GM19372 (cell line): ENCODE measurements around the gene GSC.
"Not testable (repeated sequence)": the region's sequence is repeated elsewhere in the genome, so short reads cannot be mapped to it uniquely, and the experiment has no call there.

Source experiments
- ATAC-seq: cut with Tn5 transposase; IDR thresholded peaks from one replicate; pipeline ENCODE4 v1.9.1; 2021; ENCODE audit warnings: mild to moderate bottlenecking, low read depth, moderate library complexity; ENCODE audit not compliant: unreplicated experiment

Gene GSC

DNA sequence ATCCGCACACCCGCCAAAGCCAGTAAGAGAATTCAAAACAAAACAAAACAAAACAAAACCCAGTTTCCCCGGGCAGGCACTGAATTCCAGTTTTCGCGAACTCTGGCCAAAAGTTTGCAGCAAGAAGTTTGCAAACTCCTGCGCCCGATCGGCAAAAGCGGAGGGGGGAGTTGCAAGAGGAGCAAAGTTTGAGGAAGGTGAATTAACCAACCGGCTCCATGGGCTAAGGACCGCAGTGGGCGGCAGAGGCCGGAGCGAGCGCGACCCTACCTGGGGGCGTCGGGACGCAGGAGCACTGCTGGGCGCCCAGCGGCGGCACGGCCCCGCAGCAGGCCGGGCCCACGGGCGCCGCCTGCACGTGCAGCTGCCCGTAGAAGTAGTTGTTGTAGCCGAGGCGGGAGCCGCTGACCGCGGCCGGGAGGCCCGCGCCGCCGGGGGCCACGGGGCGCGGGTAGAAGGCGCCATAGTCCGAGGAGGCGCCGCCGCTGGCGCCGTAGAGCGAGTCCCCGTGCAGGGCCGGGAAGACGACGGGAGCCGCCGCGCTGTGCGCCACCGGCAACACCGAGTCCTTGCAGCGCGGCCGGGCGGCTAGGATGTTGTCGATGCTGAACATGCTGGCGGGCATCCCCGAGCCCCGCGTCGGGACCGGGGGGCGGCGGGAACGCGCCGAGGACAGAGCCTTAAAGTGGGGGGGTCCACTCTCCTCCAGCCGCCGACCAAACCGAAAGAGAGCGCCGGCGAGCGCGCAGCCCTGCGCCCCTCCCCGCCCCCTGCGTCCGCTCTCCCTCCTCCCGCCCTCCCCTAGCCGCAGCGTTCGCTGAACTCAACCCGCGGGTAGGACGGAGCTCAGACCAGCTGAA, at the start of gene GSC:
Gene GSC, minus strand, starts transcription at position 723 of the 860 bp plus-strand sequence. Its CDS starts 98 bp downstream, at position 625.
- no peak for ATAC-seq

DNA sequence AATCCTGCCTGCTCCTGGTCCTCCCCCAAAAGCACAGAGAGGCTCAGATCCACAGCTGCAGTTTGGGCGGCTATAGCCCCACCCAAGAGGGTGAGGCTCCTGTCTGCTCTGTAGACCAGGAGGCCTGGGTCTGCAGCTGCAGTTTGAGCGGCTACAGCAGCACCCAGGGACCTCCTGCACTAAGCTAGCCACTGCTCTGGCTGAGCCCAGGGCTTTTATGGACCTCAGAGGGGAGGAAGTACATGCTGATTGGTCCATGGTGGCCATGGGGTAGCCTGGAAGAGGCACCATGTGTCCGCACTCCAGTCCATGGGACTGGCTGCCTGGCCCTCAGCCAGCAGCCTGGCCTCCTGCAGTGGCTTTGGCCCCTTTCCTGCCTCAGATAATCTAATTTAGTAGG, 49.6 kb upstream of the GSC start:
- ATAC-seq, result no peak

DNA sequence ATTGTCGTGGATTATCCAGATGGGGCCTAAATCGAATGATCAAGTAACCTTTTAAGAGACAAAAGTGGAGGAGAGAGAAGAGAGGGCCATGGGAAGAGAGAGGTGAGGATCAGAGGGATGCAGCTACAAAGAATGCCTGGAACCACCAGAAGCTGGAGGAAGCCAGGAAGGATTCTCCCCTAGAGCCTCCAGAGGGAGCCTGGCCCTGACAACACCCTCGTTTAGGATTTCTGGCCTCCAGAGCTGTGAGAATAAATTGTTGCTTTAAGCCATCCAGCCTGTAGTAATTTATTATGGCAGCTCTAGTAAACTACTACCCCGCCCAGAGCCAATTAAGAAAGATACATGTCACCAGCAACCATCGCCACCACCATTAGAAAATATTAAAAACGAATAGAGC, 46.2 kb upstream of the GSC start:
- no peak for ATAC-seq

DNA sequence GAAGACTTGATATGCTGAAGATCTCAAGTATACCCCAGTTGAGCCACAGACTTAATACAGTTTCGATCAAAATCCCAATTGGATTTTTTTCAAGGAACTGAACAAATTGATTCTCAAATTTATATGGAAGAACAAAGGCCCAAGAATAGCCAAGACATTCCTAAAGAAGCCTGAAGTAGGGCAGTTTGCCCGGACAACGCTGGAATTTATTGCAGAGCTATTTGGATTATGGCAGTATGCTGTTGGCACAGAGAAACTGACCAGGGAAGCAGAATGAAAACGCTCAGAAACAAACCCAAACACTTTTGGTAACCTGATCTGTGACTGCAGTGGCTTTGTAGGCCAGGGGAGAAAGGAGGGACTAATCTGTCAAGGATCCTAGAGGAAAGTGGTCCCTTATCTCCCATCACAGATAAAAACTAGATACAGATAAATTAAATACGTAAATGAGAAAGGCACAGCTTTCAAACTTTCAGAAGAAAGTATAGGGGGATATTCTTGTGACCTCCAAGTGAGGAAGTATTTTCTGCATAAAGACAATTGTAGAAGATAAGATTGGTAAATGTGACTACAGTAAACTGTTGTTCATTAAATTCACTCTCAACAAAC, 35.9 kb upstream of the GSC start:
- ATAC-seq, result no peak

DNA sequence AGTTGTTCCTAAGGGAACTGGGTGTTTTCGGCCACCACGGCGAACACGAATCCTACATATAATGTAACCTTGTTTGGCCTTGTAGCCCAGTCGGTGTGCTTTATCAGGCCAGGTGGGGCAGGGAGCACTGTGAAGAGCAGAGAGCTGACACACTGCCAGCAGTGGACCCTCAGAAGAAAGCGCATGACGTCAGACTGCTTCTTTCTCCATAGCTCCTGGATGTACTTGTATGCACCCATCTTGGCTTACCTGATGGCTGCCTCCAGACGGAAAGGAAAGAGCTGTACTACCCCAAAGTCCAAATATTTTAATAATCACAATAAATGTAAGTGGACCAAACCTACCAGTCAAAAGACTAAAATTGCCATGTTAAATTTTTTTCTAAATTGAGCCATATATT, 31.3 kb upstream of the GSC start:
- ATAC-seq, result no peak

DNA sequence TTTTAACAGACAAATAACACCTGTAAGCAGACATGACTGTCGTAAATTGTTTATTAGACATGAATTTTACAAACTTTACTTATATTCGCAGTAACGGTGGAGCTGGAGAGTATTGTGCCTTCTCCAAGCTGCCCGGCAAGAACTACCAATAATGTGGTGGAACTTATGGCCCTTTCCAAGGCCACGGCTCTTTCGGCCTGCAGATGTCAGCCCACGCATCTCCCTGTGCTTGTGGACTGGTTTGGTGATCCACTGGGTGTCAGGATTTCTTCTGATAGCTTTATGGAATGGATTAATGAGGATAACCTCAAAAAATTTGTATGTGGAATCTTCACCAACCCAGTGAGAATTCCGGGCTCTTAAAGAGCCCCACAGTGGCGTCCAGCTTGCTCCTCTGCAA, 30.9 kb upstream of the GSC start:
- not testable (repeated sequence) for ATAC-seq

DNA sequence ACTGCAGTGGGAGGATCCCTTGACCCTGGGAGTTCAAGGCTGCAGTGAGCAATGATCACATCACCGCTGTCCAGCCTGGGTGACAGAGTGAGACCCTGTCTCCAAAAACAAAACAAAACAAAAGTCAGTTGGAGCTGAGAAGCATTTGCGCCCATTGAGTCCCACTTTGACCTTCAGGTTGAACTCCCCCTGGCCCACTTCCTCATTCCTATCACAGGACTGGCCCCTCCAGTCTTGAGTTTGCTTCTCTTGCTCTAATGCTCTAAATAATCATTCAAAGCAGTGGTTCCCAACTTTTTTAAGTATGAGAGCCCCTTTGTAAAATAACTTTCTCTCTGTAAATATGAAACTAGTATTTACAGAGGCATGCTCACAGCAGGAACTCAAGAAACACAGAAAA, 28.0 kb upstream of the GSC start:
- ATAC-seq, result no peak

DNA sequence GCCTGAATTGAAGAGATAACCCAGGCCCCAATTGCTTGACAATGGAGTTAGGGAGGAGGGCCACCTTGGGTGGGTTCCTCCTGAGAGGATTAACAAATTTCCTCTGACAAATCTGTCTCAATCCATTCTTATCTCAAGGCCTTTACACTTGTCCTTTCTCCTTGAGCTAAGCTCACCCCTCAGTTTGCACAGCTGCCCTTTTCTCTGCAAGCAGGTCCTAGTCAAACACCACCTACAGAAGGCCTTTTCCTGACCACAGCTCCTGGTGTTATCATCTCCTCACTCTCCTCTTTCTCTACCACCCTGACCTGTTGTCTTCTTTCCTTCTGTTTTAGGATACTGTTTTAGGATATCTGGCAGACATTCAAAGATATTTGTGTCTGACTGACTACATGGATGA, 26.4 kb upstream of the GSC start:
- no peak for ATAC-seq

DNA sequence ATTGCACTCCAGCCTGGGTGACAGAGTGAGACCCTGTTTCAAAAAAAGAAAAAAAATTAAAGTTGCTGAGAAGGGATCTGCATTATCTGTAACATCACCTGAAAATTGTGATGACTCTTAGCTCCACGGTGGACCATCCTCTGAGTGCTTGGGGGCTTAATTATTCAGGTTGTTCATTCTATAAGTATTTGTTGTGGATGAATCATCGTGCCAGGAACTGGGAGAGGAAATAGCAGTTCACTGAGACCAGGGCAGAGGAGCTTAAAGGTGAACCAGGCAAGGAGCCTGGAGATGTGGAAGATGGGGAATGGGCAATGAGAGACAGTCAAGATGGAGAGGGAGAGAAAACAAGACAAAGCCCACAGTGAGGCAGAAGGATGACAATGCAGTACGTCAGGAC, 25.5 kb upstream of the GSC start:
- ATAC-seq, result no peak

DNA sequence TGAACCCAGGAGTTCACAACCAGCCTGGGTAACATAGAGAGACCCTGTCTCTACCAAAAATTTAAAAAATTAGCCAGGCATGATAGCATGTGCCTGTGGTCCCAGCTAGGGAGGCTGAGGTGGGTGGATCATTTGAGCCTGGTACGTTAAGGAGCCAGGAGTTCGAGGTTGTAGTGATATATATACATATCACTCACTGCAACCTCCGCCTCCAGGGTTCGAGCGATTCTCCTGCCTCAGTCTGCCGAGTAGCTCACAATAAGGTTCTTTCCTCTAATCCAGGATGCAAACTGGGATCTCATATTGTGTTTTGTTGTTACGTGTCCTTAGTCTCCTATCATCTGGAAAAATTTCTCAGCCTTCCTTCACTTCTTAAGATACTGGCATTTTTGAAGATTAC, 24.0 kb upstream of the GSC start:
- no peak for ATAC-seq

DNA sequence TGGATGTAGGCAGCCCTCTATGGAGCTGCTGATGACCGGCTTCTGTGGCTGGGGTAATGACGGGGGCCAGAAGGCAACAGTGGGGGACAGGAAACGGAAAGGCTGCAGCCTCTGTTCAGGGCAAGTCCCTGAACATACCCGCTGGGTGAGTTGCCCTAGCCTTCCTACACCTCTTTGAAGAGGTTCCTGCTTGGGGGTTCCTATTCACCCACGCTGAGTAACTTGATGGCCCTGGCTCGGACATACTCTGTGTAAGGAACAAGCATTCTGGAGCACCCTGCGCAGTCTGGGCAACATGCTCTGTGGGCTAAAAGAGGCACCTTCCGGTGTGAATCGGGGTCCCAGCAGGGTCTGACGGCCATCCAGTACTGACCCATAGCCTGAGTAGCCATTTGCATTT, 17.7 kb upstream of the GSC start:
- ATAC-seq, result no peak

DNA sequence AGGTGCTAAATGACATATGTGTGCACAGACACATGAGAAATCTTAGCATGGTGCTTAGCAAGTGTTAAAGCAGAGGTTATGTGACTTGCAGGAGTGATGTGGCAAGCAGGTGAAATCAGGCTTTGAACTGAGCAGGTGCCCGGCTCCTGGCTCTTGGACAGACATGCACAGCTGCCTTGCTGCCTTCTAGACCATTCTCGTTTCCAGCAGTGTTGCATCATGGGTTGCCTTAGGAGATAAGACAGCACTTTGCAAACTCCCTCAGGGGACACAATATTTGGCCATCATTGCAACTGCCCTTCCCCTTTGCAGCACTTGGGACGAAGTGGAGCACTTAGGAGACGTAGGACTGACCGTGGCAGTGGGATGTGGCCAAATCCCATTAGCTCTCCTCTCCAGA, 17.2 kb upstream of the GSC start:
- ATAC-seq, result no peak

DNA sequence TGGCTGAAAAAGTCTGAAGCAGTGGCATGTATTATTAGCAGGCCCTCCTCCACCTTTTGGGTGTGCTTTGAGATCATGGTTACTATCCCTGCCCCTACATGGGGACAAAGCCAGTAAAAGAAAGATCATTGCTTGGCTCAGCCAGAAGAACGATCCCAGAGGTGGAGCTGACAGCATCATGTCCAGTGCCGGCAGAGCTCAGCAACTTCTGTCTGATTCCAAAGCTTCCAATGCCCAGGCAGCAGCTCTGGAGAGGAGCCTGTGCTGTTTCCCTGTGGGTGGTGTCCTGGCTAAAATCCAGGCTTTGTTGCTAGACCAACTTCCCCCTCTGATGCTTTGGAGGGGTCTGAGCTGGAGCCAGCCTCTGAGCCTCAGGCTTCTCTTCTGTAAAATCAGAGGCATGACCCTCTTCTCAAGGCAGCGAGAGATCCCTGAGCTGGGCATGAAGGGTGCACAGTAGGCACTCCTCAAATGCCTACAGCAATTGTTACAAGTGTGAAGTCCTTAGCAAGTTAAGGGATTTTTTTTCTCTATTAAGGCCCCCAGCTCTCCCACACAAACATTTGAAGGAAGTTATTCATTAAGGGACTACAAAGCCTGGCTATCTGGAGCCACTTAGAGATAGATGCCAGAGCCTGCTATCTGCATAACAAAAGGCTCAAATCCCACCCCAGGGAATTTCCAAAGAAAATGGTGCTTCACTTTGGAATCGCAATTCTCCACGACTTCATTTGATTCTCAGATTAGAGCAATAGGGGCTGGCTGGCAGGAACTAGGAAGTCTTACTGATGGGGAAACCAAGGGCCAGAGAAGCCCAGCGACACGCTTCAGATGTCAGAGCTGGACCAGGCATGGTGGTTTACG, 10.9 kb upstream of the GSC start:
- ATAC-seq, result no peak

DNA sequence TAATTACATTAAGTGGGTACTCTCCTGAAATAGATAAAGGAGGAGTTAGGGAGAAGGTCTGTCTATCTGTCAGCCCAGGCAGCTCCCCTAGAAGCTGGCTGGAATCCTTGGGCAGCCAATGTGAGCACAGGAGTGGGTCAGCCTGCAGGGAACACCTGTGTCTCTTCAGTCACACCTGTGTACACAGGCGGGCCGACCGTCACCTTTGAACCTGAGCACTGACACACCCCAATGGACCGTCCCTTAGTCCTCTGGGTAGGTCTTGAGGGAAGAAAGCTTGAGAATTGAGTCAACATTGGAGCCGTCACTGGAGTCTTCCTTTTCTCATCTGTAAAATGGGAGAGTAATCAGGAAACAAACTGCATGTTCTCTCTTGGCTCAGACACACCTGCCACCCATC, 9.8 kb upstream of the GSC start:
- ATAC-seq, result no peak

DNA sequence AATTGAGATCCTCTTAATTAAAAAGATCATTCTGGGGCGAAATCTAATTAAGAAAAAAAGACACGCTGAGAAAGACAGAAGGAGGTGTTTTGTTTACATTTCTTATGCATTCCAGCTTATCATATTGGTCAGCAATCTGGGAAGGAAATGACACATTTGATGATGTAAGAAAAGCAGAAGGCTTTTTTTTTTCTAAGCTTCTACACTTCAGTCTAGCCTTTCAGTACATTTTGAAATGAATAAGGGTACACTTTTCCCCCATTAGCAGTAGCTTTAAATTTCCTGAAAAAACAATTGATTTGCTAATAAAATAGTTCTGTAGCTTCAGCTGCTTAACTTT, 5.9 kb upstream of the GSC start:
- no peak for ATAC-seq

DNA sequence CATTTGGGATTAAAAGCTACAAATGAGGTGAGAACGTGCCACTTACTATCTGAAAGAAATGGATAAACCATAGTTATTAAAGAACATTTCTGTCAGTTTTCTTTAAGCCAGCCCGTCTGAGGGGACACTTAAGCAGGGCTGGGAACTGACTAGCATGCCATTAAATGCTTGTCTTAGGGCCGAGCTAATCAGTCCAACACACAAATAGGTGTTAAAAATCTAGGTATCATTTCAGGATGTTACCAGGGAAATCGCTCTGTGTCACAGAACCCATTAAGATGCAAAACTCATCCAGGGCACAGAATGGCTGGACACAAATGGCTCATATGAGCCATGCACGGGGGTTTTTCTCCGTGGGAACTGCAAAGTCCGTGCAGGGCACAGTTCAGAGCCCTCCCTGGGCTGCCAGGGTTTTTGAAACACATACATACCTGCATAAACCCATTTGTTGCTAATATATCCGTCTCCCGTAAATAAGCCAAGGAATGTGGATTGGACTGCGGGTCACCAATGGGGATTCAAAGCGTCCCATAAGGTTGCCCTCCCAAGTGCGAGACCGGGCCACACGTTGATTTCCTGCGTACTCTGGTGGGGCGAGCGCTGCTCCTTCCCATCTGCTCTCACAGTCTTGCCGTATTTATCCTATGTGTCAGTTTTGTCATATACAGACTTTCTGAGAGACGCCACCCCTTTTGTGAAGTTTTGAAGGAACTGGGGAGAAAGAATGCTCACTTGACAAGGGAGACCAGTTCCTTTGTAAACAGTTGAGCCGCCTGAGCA, 5.4 kb upstream of the GSC start:
- no peak for ATAC-seq

DNA sequence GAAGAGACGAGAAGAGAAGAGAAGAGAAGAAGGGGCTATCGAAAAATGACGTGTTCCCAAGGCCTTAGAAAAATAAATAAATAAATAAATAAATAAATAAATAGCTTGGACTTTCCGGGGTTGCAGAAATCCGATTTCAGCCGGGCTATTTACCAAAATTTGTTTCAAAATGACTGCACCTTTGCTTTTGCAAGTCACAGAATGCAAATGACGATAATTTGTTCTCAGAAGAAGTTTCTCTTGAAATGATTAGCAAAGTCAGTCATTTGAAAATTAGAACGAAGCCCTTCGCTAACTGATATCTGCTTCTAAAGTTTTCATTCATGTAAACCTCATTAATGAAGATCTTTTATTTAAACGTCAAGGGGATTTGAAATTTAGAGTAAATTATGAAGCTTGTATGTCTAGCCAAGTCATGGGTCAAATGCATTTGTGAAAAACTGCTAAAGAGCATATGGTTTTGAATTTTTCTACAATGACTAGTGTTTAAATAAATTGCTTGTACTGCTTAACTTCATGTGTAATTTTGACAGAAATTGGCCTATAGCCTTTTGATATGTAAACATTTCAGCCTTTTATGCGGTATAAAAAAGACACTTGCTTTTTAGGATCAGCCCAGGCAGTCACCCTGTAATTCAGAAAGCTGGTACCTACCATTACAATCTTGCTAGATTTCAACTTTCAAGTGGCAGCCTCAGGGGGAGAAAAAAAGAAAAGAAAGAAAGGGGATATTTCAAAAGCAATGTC, 4.6 kb upstream of the GSC start:
- ATAC-seq, result no peak

DNA sequence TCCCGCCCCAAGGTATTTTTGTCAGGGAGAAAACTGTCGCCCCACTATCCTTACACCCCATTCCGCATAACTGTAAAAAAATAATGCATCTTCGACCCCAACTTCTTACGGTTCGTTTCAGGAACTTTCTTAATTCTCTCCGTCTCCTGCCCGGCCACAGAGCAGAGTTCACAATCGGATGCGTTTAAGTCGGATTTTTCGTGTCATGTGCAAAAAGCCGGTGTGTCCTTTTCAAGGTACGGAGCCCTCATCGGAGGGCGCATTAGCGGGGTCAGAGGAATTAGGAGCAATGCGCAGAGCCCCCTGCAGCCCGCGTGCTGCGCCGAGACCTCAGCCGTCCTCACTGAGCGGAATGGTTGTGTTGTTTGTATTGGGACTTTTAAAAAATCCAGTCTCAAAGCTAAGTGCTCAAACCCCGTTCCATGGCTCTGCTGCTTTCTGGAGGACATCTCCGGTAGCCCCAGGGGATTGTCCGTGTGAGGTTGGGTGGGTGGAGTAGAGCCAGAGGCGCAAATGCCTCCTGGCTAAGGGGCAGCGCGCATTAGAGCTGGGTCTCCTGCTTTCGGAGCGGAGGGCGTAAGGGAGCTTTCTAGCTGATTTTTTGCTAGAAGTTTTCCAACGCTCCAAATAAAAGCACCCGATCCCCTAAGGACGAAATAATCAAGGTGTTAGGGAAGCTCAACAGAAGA, 3.9 kb upstream of the GSC start:
- ATAC-seq, result no peak

DNA sequence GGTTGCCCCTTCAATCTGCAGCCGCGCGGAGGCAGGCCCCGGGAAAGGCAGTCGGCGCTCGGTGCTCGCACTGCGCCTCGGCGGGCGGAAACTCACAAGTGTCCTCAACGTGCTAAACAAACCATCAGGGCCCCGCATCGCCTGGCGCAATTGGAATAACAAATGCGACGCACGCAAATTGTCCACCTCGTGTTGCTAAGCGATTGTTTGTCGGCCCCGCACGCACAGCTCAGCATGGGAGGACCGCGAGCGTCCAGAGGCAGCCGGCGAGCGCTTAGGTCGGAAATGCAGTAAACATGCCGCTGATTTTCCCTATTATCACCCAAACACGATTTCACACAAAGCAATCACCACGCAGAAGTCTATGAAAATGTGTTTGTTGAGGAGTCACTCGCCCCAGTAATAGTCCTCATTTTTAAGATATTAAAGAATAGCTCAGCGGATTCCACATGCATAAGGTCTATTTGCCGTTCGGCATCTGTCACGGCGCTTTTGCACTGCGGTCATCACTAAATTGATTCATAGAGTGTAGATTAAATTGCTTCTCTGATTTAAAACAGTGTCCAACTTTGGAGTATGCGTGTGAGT, 3.2 kb upstream of the GSC start:
- ATAC-seq, result no peak
